ENCODE results near the gene CMTM6. TPM values are rescaled to one million over a fixed set of nuclear protein-coding genes. Genes with fewer than 3 reads are reported as not detected.

The CMTM6 gene
- total and polyA plus RNA-seq, 4 donors: 19.0 to 32.1 (median 25.9) TPM

GRCh38 chr3:32506466-32506865 lies 3.8 kb upstream of the CMTM6 start:
- H3K4me3 ChIP-seq (ENCODE audit: low read length in 2 of 2): no peak overlapping the region
- no peaks in the 10 kb centered on the region for H3K27me3 ChIP-seq (ENCODE audit: control insufficient read depth in 1 of 2, insufficient read depth in 2 of 2, low read length in 1 of 2)
- no peaks in the 10 kb centered on the region for H3K9me3 ChIP-seq (ENCODE audit: control insufficient read depth, low read length)
- ATAC-seq (ENCODE audit: low FRiP score): no peak
- H3K4me1 ChIP-seq (ENCODE audit: control insufficient read depth in 1 of 2, insufficient read depth in 2 of 2, low read length in 2 of 2): no peaks in the 10 kb centered on the region
- DNase-seq: no peak
- WGBS, 2 donors: 84 to 86% methylated on average over 4 of the region's 4 CpGs
- no peaks in the 10 kb centered on the region for H3K36me3 ChIP-seq (ENCODE audit: control insufficient read depth in 1 of 2, insufficient read depth in 2 of 2, low read length in 1 of 2)
- no peak overlapping the region for H3K27ac ChIP-seq (ENCODE audit: low read depth in 1 of 2, low read length in 2 of 2)
- intact Hi-C loops (cut with DNase I): no loop called here

GRCh38 chr3:32502946-32503286 lies 264 bp upstream of the CMTM6 start:
- Histone ChIP-seq H3K36me3 (ENCODE audit: control insufficient read depth in 1 of 2, insufficient read depth in 2 of 2, low read length in 1 of 2) (no peaks in the 10 kb centered on the region), H3K4me3 (ENCODE audit: low read length in 2 of 2) (peak overlapping the region; percentile 79 to 90), H3K9me3 (ENCODE audit: control insufficient read depth, low read length) (no peaks in the 10 kb centered on the region), H3K27me3 (ENCODE audit: control insufficient read depth in 1 of 2, insufficient read depth in 2 of 2, low read length in 1 of 2) (no peaks in the 10 kb centered on the region), H3K4me1 (ENCODE audit: control insufficient read depth in 1 of 2, insufficient read depth in 2 of 2, low read length in 2 of 2) (no peaks in the 10 kb centered on the region), H3K27ac (ENCODE audit: low read depth in 1 of 2, low read length in 2 of 2) (peak overlapping the region in 1 of 2 donors; percentile 86)
- 1 to 2% methylated on average over 6 of the region's 6 CpGs for WGBS, 2 donors
- intact Hi-C loops (cut with DNase I): no loop called here
- DNase-seq (no peak), ATAC-seq (ENCODE audit: low FRiP score) (peak; percentile 15)

- Histone ChIP-seq H3K4me1 (ENCODE audit: control insufficient read depth in 1 of 2, insufficient read depth in 2 of 2, low read length in 2 of 2) (no peaks in the 10 kb centered on the region), H3K27me3 (ENCODE audit: control insufficient read depth in 1 of 2, insufficient read depth in 2 of 2, low read length in 1 of 2) (no peaks in the 10 kb centered on the region), H3K27ac (ENCODE audit: low read depth in 1 of 2, low read length in 2 of 2) (peak overlapping the region; percentile 5 to 97), H3K9me3 (ENCODE audit: control insufficient read depth, low read length) (no peaks in the 10 kb centered on the region), H3K4me3 (ENCODE audit: low read length in 2 of 2) (peak overlapping the region; percentile 59 to 90), H3K36me3 (ENCODE audit: control insufficient read depth in 1 of 2, insufficient read depth in 2 of 2, low read length in 1 of 2) (no peaks in the 10 kb centered on the region)
- no peak for ATAC-seq (ENCODE audit: low FRiP score)
- 1% methylated on average over 4 of the region's 4 CpGs for WGBS, 2 donors
- intact Hi-C loops (cut with DNase I): no loop called here
- DNase-seq: no peak
These were observed 902 bp downstream of the CMTM6 start for GRCh38 chr3:32501783-32502117.

GRCh38 chr3:32500880-32501782 lies 1.5 kb downstream of the CMTM6 start:
- no peaks in the 10 kb centered on the region for H3K36me3 ChIP-seq (ENCODE audit: control insufficient read depth in 1 of 2, insufficient read depth in 2 of 2, low read length in 1 of 2)
- intact Hi-C loops (cut with DNase I): no loop called here
- 66% methylated on average over 25 of the region's 25 CpGs for WGBS, 2 donors
- DNase-seq (peak in 1 of 2 donors; percentile 53), ATAC-seq (ENCODE audit: low FRiP score) (no peak)
- H3K27me3 ChIP-seq (ENCODE audit: control insufficient read depth in 1 of 2, insufficient read depth in 2 of 2, low read length in 1 of 2): no peaks in the 10 kb centered on the region
- no peak overlapping the region for H3K27ac ChIP-seq (ENCODE audit: low read depth in 1 of 2, low read length in 2 of 2)
- H3K4me1 ChIP-seq (ENCODE audit: control insufficient read depth in 1 of 2, insufficient read depth in 2 of 2, low read length in 2 of 2): no peaks in the 10 kb centered on the region
- H3K4me3 ChIP-seq (ENCODE audit: low read length in 2 of 2): peak overlapping the region; percentile 59 to 90
- H3K9me3 ChIP-seq (ENCODE audit: control insufficient read depth, low read length): no peaks in the 10 kb centered on the region

GRCh38 chr3:32500231-32500630 lies 2.4 kb downstream of the CMTM6 start:
- Histone ChIP-seq H3K9me3 (ENCODE audit: control insufficient read depth, low read length) (no peaks in the 10 kb centered on the region), H3K36me3 (ENCODE audit: control insufficient read depth in 1 of 2, insufficient read depth in 2 of 2, low read length in 1 of 2) (no peaks in the 10 kb centered on the region), H3K27ac (ENCODE audit: low read depth in 1 of 2, low read length in 2 of 2) (no peak overlapping the region), H3K4me3 (ENCODE audit: low read length in 2 of 2) (no peak overlapping the region), H3K27me3 (ENCODE audit: control insufficient read depth in 1 of 2, insufficient read depth in 2 of 2, low read length in 1 of 2) (no peaks in the 10 kb centered on the region), H3K4me1 (ENCODE audit: control insufficient read depth in 1 of 2, insufficient read depth in 2 of 2, low read length in 2 of 2) (no peaks in the 10 kb centered on the region)
- no peak for ATAC-seq (ENCODE audit: low FRiP score)
- DNase-seq: no peak
- intact Hi-C loops (cut with DNase I): no loop called here
- WGBS, 2 donors: 67 to 75% methylated on average over 2 of the region's 2 CpGs

GRCh38 chr3:32499585-32499984 lies 3.1 kb downstream of the CMTM6 start:
- Histone ChIP-seq H3K9me3 (ENCODE audit: control insufficient read depth, low read length) (no peaks in the 10 kb centered on the region), H3K4me3 (ENCODE audit: low read length in 2 of 2) (no peak overlapping the region), H3K36me3 (ENCODE audit: control insufficient read depth in 1 of 2, insufficient read depth in 2 of 2, low read length in 1 of 2) (no peaks in the 10 kb centered on the region), H3K27me3 (ENCODE audit: control insufficient read depth in 1 of 2, insufficient read depth in 2 of 2, low read length in 1 of 2) (no peaks in the 10 kb centered on the region), H3K27ac (ENCODE audit: low read depth in 1 of 2, low read length in 2 of 2) (no peak overlapping the region), H3K4me1 (ENCODE audit: control insufficient read depth in 1 of 2, insufficient read depth in 2 of 2, low read length in 2 of 2) (no peaks in the 10 kb centered on the region)
- DNase-seq (no peak), ATAC-seq (ENCODE audit: low FRiP score) (no peak)
- WGBS, 2 donors: 92 to 95% methylated on average over 2 of the region's 2 CpGs
- intact Hi-C loops (cut with DNase I): no loop called here

- no peak for DNase-seq
- no peak overlapping the region for H3K4me3 ChIP-seq (ENCODE audit: low read length in 2 of 2)
- ATAC-seq (ENCODE audit: low FRiP score): no peak
- no peaks in the 10 kb centered on the region for H3K36me3 ChIP-seq (ENCODE audit: control insufficient read depth in 1 of 2, insufficient read depth in 2 of 2, low read length in 1 of 2)
- no peaks in the 10 kb centered on the region for H3K27me3 ChIP-seq (ENCODE audit: control insufficient read depth in 1 of 2, insufficient read depth in 2 of 2, low read length in 1 of 2)
- intact Hi-C loops (cut with DNase I): no loop called here
- no peaks in the 10 kb centered on the region for H3K9me3 ChIP-seq (ENCODE audit: control insufficient read depth, low read length)
- WGBS, 2 donors: 96 to 97% methylated on average over 3 of the region's 3 CpGs
- no peaks in the 10 kb centered on the region for H3K4me1 ChIP-seq (ENCODE audit: control insufficient read depth in 1 of 2, insufficient read depth in 2 of 2, low read length in 2 of 2)
- no peak overlapping the region for H3K27ac ChIP-seq (ENCODE audit: low read depth in 1 of 2, low read length in 2 of 2)
These were observed 3.7 kb downstream of the CMTM6 start for GRCh38 chr3:32498992-32499391.

- H3K27ac ChIP-seq (ENCODE audit: low read depth in 1 of 2, low read length in 2 of 2): no peak overlapping the region
- H3K27me3 ChIP-seq (ENCODE audit: control insufficient read depth in 1 of 2, insufficient read depth in 2 of 2, low read length in 1 of 2): no peaks in the 10 kb centered on the region
- WGBS, 2 donors: 89 to 94% methylated on average over 3 of the region's 3 CpGs
- intact Hi-C loops (cut with DNase I): no loop called here
- no peak for DNase-seq
- ATAC-seq (ENCODE audit: low FRiP score): no peak
- no peaks in the 10 kb centered on the region for H3K36me3 ChIP-seq (ENCODE audit: control insufficient read depth in 1 of 2, insufficient read depth in 2 of 2, low read length in 1 of 2)
- H3K4me1 ChIP-seq (ENCODE audit: control insufficient read depth in 1 of 2, insufficient read depth in 2 of 2, low read length in 2 of 2): peaks cover 0 to 3% of the 10 kb centered on the region in 2 donors
- H3K9me3 ChIP-seq (ENCODE audit: control insufficient read depth, low read length): no peaks in the 10 kb centered on the region
- no peak overlapping the region for H3K4me3 ChIP-seq (ENCODE audit: low read length in 2 of 2)
These were observed 4.4 kb downstream of the CMTM6 start for GRCh38 chr3:32498252-32498651.

- no peaks in the 10 kb centered on the region for H3K36me3 ChIP-seq (ENCODE audit: control insufficient read depth in 1 of 2, insufficient read depth in 2 of 2, low read length in 1 of 2)
- H3K9me3 ChIP-seq (ENCODE audit: control insufficient read depth, low read length): no peaks in the 10 kb centered on the region
- no peak for DNase-seq
- H3K4me3 ChIP-seq (ENCODE audit: low read length in 2 of 2): no peak overlapping the region
- H3K4me1 ChIP-seq (ENCODE audit: control insufficient read depth in 1 of 2, insufficient read depth in 2 of 2, low read length in 2 of 2): peaks cover 0 to 4% of the 10 kb centered on the region in 2 donors
- ATAC-seq (ENCODE audit: low FRiP score): no peak
- H3K27me3 ChIP-seq (ENCODE audit: control insufficient read depth in 1 of 2, insufficient read depth in 2 of 2, low read length in 1 of 2): no peaks in the 10 kb centered on the region
- 89 to 93% methylated on average over 2 of the region's 2 CpGs for WGBS, 2 donors
- intact Hi-C loops (cut with DNase I): no loop called here
- no peak overlapping the region for H3K27ac ChIP-seq (ENCODE audit: low read depth in 1 of 2, low read length in 2 of 2)
These were observed 7.0 kb downstream of the CMTM6 start for GRCh38 chr3:32495609-32496008.

All from aorta (tissue), 5 donors.